HG02759 (cell line): Measurements from ENCODE around the gene ZNF76.
"Not testable (repeated sequence)": the region's sequence is repeated elsewhere in the genome, so short reads cannot be mapped to it uniquely, and the experiment has no call there.

Experiments used
- ATAC-seq: cut with Tn5 transposase; IDR thresholded peaks from one replicate; pipeline ENCODE4 v1.9.1; 2021; ENCODE audit warnings: mild to moderate bottlenecking, moderate library complexity; ENCODE audit not compliant: unreplicated experiment

ZNF76 gene

DNA sequence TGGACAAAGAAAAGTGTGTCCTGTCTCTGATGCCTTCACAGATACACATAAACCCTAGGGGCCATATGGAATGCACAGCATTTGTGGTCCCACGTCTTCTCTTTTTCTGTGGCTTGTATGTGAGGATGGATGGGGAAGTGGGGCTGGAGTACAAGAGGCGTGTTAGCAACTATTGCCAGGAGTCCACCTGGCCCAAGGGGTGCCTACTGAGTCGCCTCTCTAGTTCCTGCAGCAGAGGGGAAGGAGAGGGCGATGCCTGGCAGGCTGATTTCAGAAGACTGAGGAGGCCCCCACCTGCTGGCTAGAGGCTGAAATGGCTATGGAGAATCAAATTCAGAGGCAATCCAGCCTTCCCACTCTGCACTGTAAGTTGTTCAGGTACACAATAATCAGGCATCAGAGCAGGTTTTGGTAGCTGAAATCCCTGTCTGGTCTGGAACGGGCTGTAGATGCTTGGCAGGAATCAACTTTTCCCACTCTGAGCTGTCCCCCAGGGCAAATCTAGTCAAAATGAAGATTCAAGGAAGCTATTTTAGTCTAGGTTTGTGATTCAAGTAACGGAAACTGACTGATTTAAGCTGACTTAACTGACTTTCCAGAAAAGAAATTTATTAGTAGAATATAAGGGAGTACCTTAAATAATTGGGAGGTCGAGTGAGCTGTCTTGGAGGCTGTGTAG, 68.0 kb downstream of the ZNF76 start:
- ATAC-seq = no peak

DNA sequence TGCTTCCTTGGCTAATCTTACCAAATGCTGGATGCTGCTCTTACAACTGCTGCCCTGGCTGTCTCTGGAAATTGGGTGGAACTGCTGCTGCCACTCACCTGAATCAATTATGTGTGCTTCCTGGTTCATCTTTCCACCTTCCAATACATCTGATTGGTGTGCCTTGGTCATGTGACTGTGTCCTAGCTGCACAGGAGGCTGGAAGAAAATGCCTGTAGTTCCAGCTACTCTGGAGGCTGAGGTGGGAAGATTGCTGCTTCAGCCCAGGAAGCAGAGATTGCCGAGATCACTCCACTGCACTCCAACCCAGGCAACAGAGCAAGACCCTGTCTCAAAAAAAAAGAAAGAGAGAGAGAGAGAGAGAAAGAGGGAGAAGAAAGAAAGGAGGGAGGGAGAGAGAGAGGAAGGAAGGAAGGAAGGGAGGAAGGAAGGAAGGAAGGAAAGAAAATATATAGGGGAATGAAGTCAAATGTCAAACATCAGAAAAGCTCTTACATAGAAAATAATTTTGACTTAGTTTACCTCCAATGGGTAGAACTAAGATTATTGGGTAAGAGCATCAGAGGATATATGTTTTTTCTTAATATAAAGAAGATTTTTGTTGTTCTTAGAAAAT, 68.7 kb downstream of the ZNF76 start:
- ATAC-seq = no peak

GRCh38 chr6:35328965-35329364, 69.4 kb downstream of the ZNF76 start:
- ATAC-seq = not testable (repeated sequence)

GRCh38 chr6:35330541-35331119, 71.1 kb downstream of the ZNF76 start:
- ATAC-seq = no peak

- not testable (repeated sequence) for ATAC-seq
Measured at GRCh38 chr6:35332074-35332887, 72.7 kb downstream of the ZNF76 start.

DNA sequence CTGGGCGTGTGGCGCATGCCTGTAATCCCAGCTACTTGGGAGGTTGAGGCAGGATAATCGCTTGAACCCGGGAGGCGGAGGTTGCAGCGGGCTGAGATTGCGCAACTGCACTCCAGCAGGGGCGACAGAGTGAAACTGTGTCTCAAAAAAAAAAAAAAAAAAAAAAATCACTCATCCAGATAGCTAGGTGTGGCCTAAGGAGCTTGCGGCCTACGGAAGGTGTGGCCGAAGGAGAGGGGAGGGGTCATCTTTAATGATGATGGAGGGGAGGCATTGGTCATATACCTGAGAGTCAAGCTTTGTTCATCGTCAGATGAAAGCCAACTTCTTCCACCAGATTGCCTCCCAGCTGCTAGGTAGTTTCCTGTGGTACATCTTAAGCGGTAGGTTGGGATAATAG, 82.0 kb downstream of the ZNF76 start:
- no peak for ATAC-seq

DNA sequence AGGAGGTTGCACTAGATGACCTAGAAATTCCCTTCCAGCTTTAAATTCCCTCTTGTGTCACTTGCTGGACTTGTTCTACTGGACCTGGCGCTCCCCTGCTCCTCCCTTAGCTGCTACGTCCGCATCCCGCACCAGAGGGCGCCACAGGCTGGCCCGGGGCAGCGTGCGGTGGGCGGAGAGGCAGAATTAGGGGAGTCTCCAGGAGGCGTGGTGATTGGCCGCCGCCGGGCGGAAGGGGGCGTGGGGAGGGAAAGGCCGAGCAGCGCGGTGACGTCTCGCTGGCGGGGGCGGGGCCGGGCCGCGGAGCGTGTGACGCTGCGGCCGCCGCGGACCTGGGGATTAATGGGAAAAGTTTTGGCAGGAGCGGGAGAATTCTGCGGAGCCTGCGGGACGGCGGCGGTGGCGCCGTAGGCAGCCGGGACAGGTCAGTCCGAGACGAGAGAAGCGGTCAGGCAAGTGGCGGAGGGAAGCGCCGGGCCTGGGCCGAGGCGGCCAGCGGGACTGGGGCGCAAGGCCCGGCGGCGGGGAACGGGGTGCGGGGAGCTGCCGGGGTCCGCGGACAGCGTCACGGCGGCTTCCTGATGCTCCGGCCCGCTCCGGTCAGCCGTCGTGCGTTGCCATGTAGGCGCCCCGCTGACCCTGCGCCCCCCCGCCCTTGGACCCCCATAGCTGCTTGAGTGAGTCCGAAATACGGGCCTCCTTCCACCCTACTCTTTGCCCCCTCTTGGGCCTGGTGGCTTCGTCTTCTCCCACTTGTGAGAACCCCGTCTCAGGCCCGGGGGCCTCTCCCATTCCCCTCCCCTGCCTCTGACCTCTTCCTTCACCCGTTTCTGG, 82.9 kb downstream of the ZNF76 start, which contains the start of gene PPARD:
Gene PPARD (plus strand): TSS at position 301 of the 834 bp plus-strand sequence. CDS start 68,530 bp downstream, outside the sequence.
- ATAC-seq = peak; percentile 98

- no peak for ATAC-seq
Measured at GRCh38 chr6:35343092-35343834, 83.7 kb downstream of the ZNF76 start.

DNA sequence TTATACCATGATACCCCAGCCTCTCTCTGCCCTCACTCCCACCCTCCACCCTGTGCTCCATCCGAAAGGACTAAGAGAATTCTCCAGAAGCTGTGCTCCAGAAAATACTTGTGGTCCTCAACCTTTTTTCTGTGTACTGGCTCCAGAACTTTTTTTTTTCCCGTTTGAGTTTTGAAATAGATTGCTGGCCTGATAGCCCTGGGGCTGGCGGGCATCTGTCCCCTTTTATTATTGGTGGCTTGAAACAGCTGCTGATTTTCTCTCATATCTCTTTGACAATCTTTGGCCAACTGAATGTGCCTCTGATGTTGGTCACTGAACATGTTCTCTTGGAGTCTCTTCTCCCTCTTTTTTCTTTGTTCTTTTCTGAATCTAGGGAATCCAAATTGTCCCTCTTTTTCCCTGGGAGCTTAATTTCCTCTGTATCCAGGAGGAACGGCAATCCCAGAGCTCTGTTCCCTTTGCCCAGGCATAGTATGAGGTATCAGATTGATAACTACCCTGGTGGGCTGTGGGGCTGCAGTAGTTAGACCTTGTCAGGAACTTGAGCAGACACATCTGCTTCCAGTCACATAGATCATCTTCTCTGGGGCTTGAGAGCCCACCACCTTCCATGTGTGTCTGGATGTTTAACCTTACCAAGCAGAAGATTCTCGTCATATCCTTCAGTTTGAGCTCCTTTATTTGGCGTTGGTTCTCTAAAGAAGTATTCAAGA, 84.5 kb downstream of the ZNF76 start:
- no peak for ATAC-seq
